Gastrocnemius medialis (tissue), 4 donors: ENCODE measurements around the gene HNRNPC.

Source experiments
- CTCF ChIP-seq, 5 experiments: fragments of 450-650 bp in 3 of 5; fragments of 200-600 bp in 2 of 5; sonication (generic) in 2 of 5; IDR thresholded peaks in 4 of 5; conservative IDR thresholded peaks in 1 of 5; 1 replicate in 4 of 5; 2 replicates in 1 of 5; pipeline ENCODE4 v1.5.1; 2016 to 2019; ENCODE audit warnings: antibody characterized with exemption in 5 of 5, mild to moderate bottlenecking in 3 of 5, moderate library complexity in 3 of 5
- POLR2A ChIP-seq, 2 donors: fragments of 450-650 bp; IDR thresholded peaks; one replicate each; pipeline ENCODE4 v1.6.1; 2017; ENCODE audit warnings: antibody characterized with exemption in 2 of 2, mild to moderate bottlenecking in 2 of 2, moderate library complexity in 2 of 2

GRCh38 chr14:21309238-21309636, 40.0 kb upstream of the HNRNPC start:
- no peak for TF ChIP-seq CTCF (IDR thresholded peaks at IDR 0.05 in 4 of 5, conservative IDR thresholded peaks at IDR 0.05 in 1 of 5)
- TF ChIP-seq POLR2A (IDR thresholded peaks at IDR 0.05) = no peak
